HepG2 (cell line): Measurements from ENCODE around the gene CKS1B. TPM values are rescaled to one million over a fixed set of nuclear protein-coding genes. Genes with fewer than 3 reads are reported as not detected.

ENCODE experiments used
- CHD2 ChIP-seq: IDR thresholded peaks from 2 replicates; pipeline ENCODE4 v1.6.1; 2011; ENCODE audit warnings: low read depth, low read length, improper control_type of control experiment
- ELF4 ChIP-seq: sonication (generic); formaldehyde crosslinking; IDR thresholded peaks from 2 replicates; pipeline ENCODE4 v1.5.0; 2020; ENCODE audit warnings: missing genetic modification reagents, mild to moderate bottlenecking, moderate library complexity, borderline replicate concordance
- FLYWCH1 ChIP-seq: sonication (generic); formaldehyde crosslinking; IDR thresholded peaks from 2 replicates; pipeline ENCODE4 v1.8.1; 2023; ENCODE audit warnings: mild to moderate bottlenecking, missing genetic modification reagents
- NCOA1 ChIP-seq: sonication (generic); formaldehyde crosslinking; IDR thresholded peaks from 2 replicates; pipeline ENCODE4 v1.9.0; 2021; ENCODE audit warnings: missing genetic modification reagents
- PAF1 ChIP-seq: IDR thresholded peaks from 2 replicates; pipeline ENCODE4 v1.6.1; 2016; ENCODE audit warnings: missing genetic modification reagents, missing compliant biosample characterization
- PHB2 ChIP-seq: fragments of 450-650 bp; IDR thresholded peaks from 2 replicates; pipeline ENCODE4 v1.6.1; 2018; ENCODE audit not compliant: partially characterized antibody
- POLR2AphosphoS5 ChIP-seq: IDR thresholded peaks from 2 replicates; pipeline ENCODE4 v1.6.1; 2012; ENCODE audit warnings: low read depth, low read length
- PRMT3 ChIP-seq: sonication (generic); formaldehyde crosslinking; IDR thresholded peaks from 2 replicates; pipeline ENCODE4 v1.8.1; 2022; ENCODE audit warnings: low read depth, mild to moderate bottlenecking, moderate library complexity, missing genetic modification reagents, borderline replicate concordance
- RXRA ChIP-seq: sonication (generic); formaldehyde crosslinking; IDR thresholded peaks from 2 replicates; pipeline ENCODE4 v1.5.1; 2020; ENCODE audit warnings: missing genetic modification reagents
- SRSF9 ChIP-seq: fragments of 200-400 bp; formaldehyde crosslinking; IDR thresholded peaks from 2 replicates; pipeline ENCODE4 v1.6.1; 2018; ENCODE audit warnings: borderline replicate concordance, mild to moderate bottlenecking, low read depth, low read length; ENCODE audit not compliant: insufficient read depth, poor library complexity, severe bottlenecking
- ZFP41 ChIP-seq: sonication (generic); formaldehyde crosslinking; IDR thresholded peaks from 2 replicates; pipeline ENCODE4 v1.4.0; 2020; ENCODE audit warnings: mild to moderate bottlenecking, missing genetic modification reagents, borderline replicate concordance
- ZNF333 ChIP-seq: sonication (generic); formaldehyde crosslinking; IDR thresholded peaks from 2 replicates; pipeline ENCODE4 v1.4.0; 2020; ENCODE audit warnings: mild to moderate bottlenecking, missing genetic modification reagents, borderline replicate concordance
- ZNF547 ChIP-seq: sonication (generic); formaldehyde crosslinking; IDR thresholded peaks from 2 replicates; pipeline ENCODE4 v1.5.1; 2020; ENCODE audit warnings: mild to moderate bottlenecking, missing genetic modification reagents
- ZNF549 ChIP-seq: sonication (generic); formaldehyde crosslinking; IDR thresholded peaks from 2 replicates; pipeline ENCODE4 v1.5.0; 2020; ENCODE audit warnings: missing genetic modification reagents
- ZNF850 ChIP-seq: sonication (generic); formaldehyde crosslinking; conservative IDR thresholded peaks from 2 replicates; pipeline ENCODE4 v1.9.0; 2021; ENCODE audit warnings: mild to moderate bottlenecking, missing genetic modification reagents
- polyA plus RNA-seq, 8 experiments: library from polyadenylated mRNA; depleted of rRNA in 3 of 8; stranded (reverse) in 7 of 8; unstranded in 1 of 8; fragments of >200 nt; fragmentation: Illumina TruSeq in 4 of 8; extraction: Trizol in 4 of 8; gene quantifications; 2 replicates each; pipeline versions ENCODE4 v1.2.1 to v1.2.3, GENCODE V29; 2011 to 2016; ENCODE audit warnings: low read depth in 4 of 8, missing spikeins in 1 of 8, mixed read lengths in 1 of 8; ENCODE audit not compliant: insufficient read depth in 1 of 8
- total RNA-seq, 5 experiments: library from RNA; depleted of rRNA; stranded (reverse); fragments of >200 nt; fragmentation: Illumina TruSeq; extraction: Trizol; gene quantifications; 2 replicates each; pipeline ENCODE4 v1.2.3, GENCODE V29; 2016; ENCODE audit warnings: low read depth in 1 of 5
- TF ChIP-seq, protein P1 (sequence below): IDR thresholded peaks from 2 replicates; pipeline ENCODE4 v1.4.0; 2020; ENCODE audit warnings: mild to moderate bottlenecking, missing genetic modification reagents
- TF ChIP-seq, protein P2 (sequence below): sonication (generic); formaldehyde crosslinking; IDR thresholded peaks from 2 replicates; pipeline ENCODE4 v1.4.0; 2020; ENCODE audit warnings: missing genetic modification reagents
- TF ChIP-seq, protein P3 (sequence below): sonication (generic); formaldehyde crosslinking; IDR thresholded peaks from 2 replicates; pipeline ENCODE4 v1.4.0; 2020; ENCODE audit warnings: missing genetic modification reagents, mild to moderate bottlenecking, borderline replicate concordance
- TF ChIP-seq, protein P4 (sequence below): sonication (generic); formaldehyde crosslinking; IDR thresholded peaks from 2 replicates; pipeline ENCODE4 v1.4.0; 2020; ENCODE audit warnings: missing genetic modification reagents

CKS1B gene
- total and polyA plus RNA-seq, 2 of the 13 experiments (the other 11 are each of a cell fraction or from before 2014, with no cell fraction given) = 217 to 222 TPM

DNA sequence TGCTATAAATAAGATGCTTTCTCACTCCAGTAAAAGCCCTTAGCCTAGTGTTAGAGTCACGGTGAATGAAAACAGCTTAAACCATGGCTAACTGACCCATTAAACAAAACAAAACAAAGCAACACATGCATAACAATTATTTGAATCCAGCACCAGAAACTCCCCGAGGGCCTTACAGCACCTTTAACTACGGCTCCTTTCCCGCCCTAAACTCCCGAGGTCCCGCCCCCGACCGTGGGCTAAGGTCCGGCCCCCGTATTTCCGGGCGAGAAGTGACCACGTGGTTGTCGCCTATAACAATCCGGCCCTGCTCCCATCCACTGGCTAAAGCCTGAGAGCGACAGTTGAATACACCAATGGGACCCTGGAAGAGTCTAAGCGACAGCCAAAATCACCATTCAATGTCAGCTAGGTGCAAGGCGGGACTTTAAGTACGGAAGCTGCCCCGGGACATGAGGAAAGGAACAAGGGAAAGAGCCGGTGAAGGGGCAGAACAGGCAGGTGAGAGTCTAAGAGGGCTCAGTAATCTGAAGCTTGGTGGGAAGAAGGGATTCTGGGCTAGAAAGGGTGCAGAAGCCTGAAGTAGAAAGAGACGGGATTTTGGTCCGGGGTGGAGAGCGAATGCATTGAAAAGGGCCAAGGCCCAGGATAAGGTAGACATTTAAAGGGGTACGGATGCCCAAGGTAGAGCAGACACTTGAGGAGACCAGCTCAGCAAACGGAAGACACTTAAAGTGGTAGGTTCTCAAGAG, 8.6 kb downstream of the CKS1B start, which contains the start of gene FLAD1 (continued):
- TF ChIP-seq, protein P1, sequence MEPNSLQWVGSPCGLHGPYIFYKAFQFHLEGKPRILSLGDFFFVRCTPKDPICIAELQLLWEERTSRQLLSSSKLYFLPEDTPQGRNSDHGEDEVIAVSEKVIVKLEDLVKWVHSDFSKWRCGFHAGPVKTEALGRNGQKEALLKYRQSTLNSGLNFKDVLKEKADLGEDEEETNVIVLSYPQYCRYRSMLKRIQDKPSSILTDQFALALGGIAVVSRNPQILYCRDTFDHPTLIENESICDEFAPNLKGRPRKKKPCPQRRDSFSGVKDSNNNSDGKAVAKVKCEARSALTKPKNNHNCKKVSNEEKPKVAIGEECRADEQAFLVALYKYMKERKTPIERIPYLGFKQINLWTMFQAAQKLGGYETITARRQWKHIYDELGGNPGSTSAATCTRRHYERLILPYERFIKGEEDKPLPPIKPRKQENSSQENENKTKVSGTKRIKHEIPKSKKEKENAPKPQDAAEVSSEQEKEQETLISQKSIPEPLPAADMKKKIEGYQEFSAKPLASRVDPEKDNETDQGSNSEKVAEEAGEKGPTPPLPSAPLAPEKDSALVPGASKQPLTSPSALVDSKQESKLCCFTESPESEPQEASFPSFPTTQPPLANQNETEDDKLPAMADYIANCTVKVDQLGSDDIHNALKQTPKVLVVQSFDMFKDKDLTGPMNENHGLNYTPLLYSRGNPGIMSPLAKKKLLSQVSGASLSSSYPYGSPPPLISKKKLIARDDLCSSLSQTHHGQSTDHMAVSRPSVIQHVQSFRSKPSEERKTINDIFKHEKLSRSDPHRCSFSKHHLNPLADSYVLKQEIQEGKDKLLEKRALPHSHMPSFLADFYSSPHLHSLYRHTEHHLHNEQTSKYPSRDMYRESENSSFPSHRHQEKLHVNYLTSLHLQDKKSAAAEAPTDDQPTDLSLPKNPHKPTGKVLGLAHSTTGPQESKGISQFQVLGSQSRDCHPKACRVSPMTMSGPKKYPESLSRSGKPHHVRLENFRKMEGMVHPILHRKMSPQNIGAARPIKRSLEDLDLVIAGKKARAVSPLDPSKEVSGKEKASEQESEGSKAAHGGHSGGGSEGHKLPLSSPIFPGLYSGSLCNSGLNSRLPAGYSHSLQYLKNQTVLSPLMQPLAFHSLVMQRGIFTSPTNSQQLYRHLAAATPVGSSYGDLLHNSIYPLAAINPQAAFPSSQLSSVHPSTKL = no peak
- TF ChIP-seq, protein P2, sequence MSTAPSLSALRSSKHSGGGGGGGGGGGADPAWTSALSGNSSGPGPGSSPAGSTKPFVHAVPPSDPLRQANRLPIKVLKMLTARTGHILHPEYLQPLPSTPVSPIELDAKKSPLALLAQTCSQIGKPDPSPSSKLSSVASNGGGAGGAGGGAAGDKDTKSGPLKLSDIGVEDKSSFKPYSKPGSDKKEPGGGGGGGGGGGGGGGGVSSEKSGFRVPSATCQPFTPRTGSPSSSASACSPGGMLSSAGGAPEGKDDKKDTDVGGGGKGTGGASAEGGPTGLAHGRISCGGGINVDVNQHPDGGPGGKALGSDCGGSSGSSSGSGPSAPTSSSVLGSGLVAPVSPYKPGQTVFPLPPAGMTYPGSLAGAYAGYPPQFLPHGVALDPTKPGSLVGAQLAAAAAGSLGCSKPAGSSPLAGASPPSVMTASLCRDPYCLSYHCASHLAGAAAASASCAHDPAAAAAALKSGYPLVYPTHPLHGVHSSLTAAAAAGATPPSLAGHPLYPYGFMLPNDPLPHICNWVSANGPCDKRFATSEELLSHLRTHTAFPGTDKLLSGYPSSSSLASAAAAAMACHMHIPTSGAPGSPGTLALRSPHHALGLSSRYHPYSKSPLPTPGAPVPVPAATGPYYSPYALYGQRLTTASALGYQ (CRISPR knock-in tag) = no peak
- TF ChIP-seq, protein P3, sequence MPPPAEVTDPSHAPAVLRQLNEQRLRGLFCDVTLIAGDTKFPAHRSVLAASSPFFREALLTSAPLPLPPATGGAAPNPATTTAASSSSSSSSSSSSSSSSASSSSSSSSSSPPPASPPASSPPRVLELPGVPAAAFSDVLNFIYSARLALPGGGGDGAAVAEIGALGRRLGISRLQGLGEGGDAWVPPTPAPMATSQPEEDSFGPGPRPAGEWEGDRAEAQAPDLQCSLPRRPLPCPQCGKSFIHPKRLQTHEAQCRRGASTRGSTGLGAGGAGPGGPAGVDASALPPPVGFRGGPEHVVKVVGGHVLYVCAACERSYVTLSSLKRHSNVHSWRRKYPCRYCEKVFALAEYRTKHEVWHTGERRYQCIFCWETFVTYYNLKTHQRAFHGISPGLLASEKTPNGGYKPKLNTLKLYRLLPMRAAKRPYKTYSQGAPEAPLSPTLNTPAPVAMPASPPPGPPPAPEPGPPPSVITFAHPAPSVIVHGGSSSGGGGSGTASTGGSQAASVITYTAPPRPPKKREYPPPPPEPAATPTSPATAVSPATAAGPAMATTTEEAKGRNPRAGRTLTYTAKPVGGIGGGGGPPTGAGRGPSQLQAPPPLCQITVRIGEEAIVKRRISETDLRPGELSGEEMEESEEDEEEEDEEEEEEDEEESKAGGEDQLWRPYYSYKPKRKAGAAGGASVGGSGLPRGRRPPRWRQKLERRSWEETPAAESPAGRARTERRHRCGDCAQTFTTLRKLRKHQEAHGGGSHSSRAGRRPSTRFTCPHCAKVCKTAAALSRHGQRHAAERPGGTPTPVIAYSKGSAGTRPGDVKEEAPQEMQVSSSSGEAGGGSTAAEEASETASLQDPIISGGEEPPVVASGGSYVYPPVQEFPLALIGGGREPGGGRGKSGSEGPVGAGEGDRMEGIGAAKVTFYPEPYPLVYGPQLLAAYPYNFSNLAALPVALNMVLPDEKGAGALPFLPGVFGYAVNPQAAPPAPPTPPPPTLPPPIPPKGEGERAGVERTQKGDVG (CRISPR knock-in tag) = no peak
- peak; percentile 69; the same call in 1 of the 2 replicates for TF ChIP-seq ELF4 (CRISPR knock-in tag)
- peak; percentile 74 for TF ChIP-seq POLR2AphosphoS5
- TF ChIP-seq, protein P4, sequence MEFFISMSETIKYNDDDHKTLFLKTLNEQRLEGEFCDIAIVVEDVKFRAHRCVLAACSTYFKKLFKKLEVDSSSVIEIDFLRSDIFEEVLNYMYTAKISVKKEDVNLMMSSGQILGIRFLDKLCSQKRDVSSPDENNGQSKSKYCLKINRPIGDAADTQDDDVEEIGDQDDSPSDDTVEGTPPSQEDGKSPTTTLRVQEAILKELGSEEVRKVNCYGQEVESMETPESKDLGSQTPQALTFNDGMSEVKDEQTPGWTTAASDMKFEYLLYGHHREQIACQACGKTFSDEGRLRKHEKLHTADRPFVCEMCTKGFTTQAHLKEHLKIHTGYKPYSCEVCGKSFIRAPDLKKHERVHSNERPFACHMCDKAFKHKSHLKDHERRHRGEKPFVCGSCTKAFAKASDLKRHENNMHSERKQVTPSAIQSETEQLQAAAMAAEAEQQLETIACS = no peak
- TF ChIP-seq PRMT3 (CRISPR knock-in tag) = no peak
- TF ChIP-seq ZNF549 (CRISPR knock-in tag) = no peak
- no peak for TF ChIP-seq NCOA1
- TF ChIP-seq FLYWCH1 (CRISPR knock-in tag) = no peak
- TF ChIP-seq ZNF547 (CRISPR knock-in tag) = no peak
- TF ChIP-seq ZFP41 = no peak
- TF ChIP-seq PAF1 (CRISPR knock-in tag) = no peak
- TF ChIP-seq CHD2 = peak; percentile 74; the same call in 1 of the 2 replicates
- TF ChIP-seq PHB2 = no peak
- no peak for TF ChIP-seq ZNF333 (CRISPR knock-in tag)
- no peak for TF ChIP-seq SRSF9
- no peak for TF ChIP-seq RXRA (CRISPR knock-in tag)
- TF ChIP-seq ZNF850 (CRISPR knock-in tag) = no peak
